Ovary (tissue), 10 donors: ENCODE measurements around the gene NTRK3. TPM values are rescaled to one million over a fixed set of nuclear protein-coding genes. Genes with fewer than 3 reads are reported as not detected.

Experiments used
- DNase-seq, 5 donors: peaks; one replicate each; pipeline ENCODE4 v3.0.0-alpha.2; 2019 to 2020
- H3K27ac ChIP-seq, 2 donors: fragments of 200-600 bp; one replicate each; pipeline versions ENCODE4 v1.5.1 to v1.8.0; 2019 to 2022
- H3K27me3 ChIP-seq: fragments of 200-600 bp; one replicate; pipeline ENCODE4 v1.8.0; 2022
- H3K36me3 ChIP-seq: fragments of 200-600 bp; sonication (generic); one replicate; pipeline ENCODE4 v1.5.1; 2019
- H3K4me1 ChIP-seq: one replicate; pipeline ENCODE4 v1.8.1; 2013; ENCODE audit warnings: mild to moderate bottlenecking, moderate library complexity; ENCODE audit not compliant: insufficient read depth
- H3K4me3 ChIP-seq: fragments of 200-600 bp; sonication (generic); one replicate; pipeline ENCODE4 v1.5.1; 2017
- H3K9me3 ChIP-seq, 2 donors: fragments of 200-600 bp in 1 of 2; sonication (generic) in 1 of 2; one replicate each; pipeline versions ENCODE4 v1.5.1 to v1.8.1; 2013 to 2019; ENCODE audit warnings: mild to moderate bottlenecking in 1 of 2, moderate library complexity in 1 of 2
- EP300 ChIP-seq: sonication (generic); formaldehyde crosslinking; IDR thresholded peaks from one replicate; pipeline ENCODE4 v1.6.1; 2017; ENCODE audit warnings: antibody characterized with exemption
- POLR2A ChIP-seq: fragments of 450-650 bp; IDR thresholded peaks from one replicate; pipeline ENCODE4 v1.6.1; 2017; ENCODE audit warnings: antibody characterized with exemption, mild to moderate bottlenecking, moderate library complexity
- WGBS, 3 donors: extraction: QIAGEN DNeasy Blood & Tissue Kit in 1 of 3; methylation state at CpG; one replicate each; pipeline versions ENCODE4 v1.1.5 to v1.1.7; 2013 to 2017; 5-methylcytosine and 5-hydroxymethylcytosine counted together
- intact Hi-C, 4 donors: fragments of 100-400 bp; cut with DNase I; formaldehyde crosslinking; loops; one replicate each; pipeline versions ENCODE4 v1.11.0 to v1.15.1; 2022 to 2023
- long read RNA-seq, 3 donors: library from polyadenylated mRNA in 2 of 3; unstranded in 2 of 3; transcript quantifications; one replicate each; pipeline ENCODE4 v2.0.0 and lab custom pipeline, GENCODE V29; 2021 to 2026
- polyA plus RNA-seq, 2 donors: library from polyadenylated mRNA; stranded (reverse); fragments of 200-250 nt in 1 of 2; fragments of 350-450 nt in 1 of 2; fragmentation: Illumina TruSeq in 1 of 2; extraction: RNeasy Lipid Tissue Mini Kit (QIAGEN cat#74804) in 1 of 2; gene quantifications; one replicate each; pipeline ENCODE4 v1.2.3, GENCODE V29; 2013 to 2014
- total RNA-seq, 7 donors: library from RNA; depleted of rRNA in 2 of 7; stranded (reverse); fragments of >200 nt in 2 of 7; fragmentation: NEBNext Ultra II Directional in 3 of 7; extraction: Animal tissue kit (Norgen Biotek cat#: 25700) in 3 of 7; gene quantifications; one replicate each; pipeline versions ENCODE4 v1.1.0 to v1.2.4, GENCODE V29; 2016 to 2023
- TF ChIP-seq, protein P1 (sequence below), 3 donors: fragments of 450-650 bp in 2 of 3; fragments of 200-600 bp in 1 of 3; IDR thresholded peaks; one replicate each; pipeline versions ENCODE4 v1.5.1 to v1.8.0; 2016 to 2022; ENCODE audit warnings: antibody characterized with exemption in 3 of 3, mild to moderate bottlenecking in 1 of 3
- donor health status: DM: no; HTN: no; CAD: no; lungs with moderate emphysema.
- donor health status: DM: no; HTN: no; CAD: no.
- donor health status: Bipolar disorder and iron deficiency.
- donor health status: DM: yes; HTN: yes; CAD: no.
- donor health status: DM: no; HTN: no; CAD: no.
- donor health status: DM: yes; HTN: yes; CAD: no.

NTRK3 gene
- total RNA-seq, result 1 to 10 TPM in 5 of 7 donors, under 1 TPM in 2; 0.77 to 4.7 (median 2.7) TPM
- 10 to 100 TPM in 1 of 2 donors, 1 to 10 TPM in 1; 2.6 to 14.6 TPM for polyA plus RNA-seq
- long read RNA-seq, donor 1, partial matches to known transcripts, result 2 of 6 reads
- long read RNA-seq, donor 1, other reads (novel, unspliced or antisense), result 3 of 6 reads
- long read RNA-seq, donor 2, result 0 reads
- long read RNA-seq, donor 3, partial matches to known transcripts, result 0 of 2 reads
- long read RNA-seq, donor 3, other reads (novel, unspliced or antisense), result 2 of 2 reads

- H3K4me1 ChIP-seq, result peaks cover 2% of the 10 kb centered on the region
- H3K27me3 ChIP-seq, result no peaks in the 10 kb centered on the region
- no peak for DNase-seq
- H3K27ac ChIP-seq, result no peak within 1 kb of the TSS
- intact Hi-C loops, result no loop called here
- WGBS, 3 donors, result 0 to 1% (median 0%) methylated on average over 73 to 93 of the region's 95 CpGs
- no peak for TF ChIP-seq POLR2A
- TF ChIP-seq, protein P1, sequence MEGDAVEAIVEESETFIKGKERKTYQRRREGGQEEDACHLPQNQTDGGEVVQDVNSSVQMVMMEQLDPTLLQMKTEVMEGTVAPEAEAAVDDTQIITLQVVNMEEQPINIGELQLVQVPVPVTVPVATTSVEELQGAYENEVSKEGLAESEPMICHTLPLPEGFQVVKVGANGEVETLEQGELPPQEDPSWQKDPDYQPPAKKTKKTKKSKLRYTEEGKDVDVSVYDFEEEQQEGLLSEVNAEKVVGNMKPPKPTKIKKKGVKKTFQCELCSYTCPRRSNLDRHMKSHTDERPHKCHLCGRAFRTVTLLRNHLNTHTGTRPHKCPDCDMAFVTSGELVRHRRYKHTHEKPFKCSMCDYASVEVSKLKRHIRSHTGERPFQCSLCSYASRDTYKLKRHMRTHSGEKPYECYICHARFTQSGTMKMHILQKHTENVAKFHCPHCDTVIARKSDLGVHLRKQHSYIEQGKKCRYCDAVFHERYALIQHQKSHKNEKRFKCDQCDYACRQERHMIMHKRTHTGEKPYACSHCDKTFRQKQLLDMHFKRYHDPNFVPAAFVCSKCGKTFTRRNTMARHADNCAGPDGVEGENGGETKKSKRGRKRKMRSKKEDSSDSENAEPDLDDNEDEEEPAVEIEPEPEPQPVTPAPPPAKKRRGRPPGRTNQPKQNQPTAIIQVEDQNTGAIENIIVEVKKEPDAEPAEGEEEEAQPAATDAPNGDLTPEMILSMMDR (IDR thresholded peaks at IDR 0.05), result no peak
- no peak for TF ChIP-seq EP300
- H3K36me3 ChIP-seq, result no peaks in the 10 kb centered on the region
- peak within 1 kb of the TSS; percentile 18 for H3K4me3 ChIP-seq
- no peaks in the 10 kb centered on the region for H3K9me3 ChIP-seq
These were observed at the start of gene NTRK3 for GRCh38 chr15:88256279-88257230. NTRK3 (minus strand) TSS chr15:88256739; CDS start chr15:88256153, 586 bp downstream.

GRCh38 chr15:88303395-88303794, 46.9 kb upstream of the NTRK3 start:
- Histone ChIP-seq H3K4me3 (no peak overlapping the region), H3K36me3 (no peaks in the 10 kb centered on the region), H3K9me3 (no peaks in the 10 kb centered on the region), H3K27me3 (no peaks in the 10 kb centered on the region), H3K4me1 (no peaks in the 10 kb centered on the region), H3K27ac (no peak overlapping the region)
- intact Hi-C loops, result no loop called here
- TF ChIP-seq, protein P1 (IDR thresholded peaks at IDR 0.05), result no peak
- TF ChIP-seq POLR2A (no peak), EP300 (no peak)
- no peak for DNase-seq

- TF ChIP-seq POLR2A (no peak), EP300 (no peak)
- TF ChIP-seq, protein P1 (IDR thresholded peaks at IDR 0.05), result no peak
These were observed 45.8 kb upstream of the NTRK3 start for GRCh38 chr15:88302373-88302772.

DNA sequence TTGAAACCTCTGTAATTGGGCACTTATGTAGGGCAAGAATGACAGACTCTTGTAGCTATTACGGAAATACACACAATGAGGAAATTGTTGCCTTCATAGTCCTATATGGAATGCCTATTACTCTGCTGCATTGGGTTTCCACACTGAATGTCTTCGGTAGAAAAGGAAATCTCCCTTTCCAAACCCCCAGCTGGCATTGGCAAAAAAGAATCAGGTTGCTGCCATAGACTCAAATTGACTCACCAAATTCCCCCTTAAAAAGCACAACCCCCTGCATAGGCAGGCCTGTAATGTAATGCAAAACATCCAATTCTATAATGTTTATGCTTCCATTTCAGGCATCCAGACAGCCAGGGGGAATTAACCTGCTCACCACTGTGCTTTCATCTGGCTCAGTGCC, 44.8 kb upstream of the NTRK3 start:
- Histone ChIP-seq H3K27me3 (no peaks in the 10 kb centered on the region), H3K9me3 (no peaks in the 10 kb centered on the region), H3K36me3 (no peaks in the 10 kb centered on the region), H3K4me3 (no peak overlapping the region), H3K27ac (no peak overlapping the region), H3K4me1 (no peaks in the 10 kb centered on the region)
- no peak for TF ChIP-seq EP300
- TF ChIP-seq, protein P1 (IDR thresholded peaks at IDR 0.05), result no peak
- no peak for TF ChIP-seq POLR2A
- no peak for DNase-seq
- 35 to 64% (median 43%) methylated on average over 2 of the region's 2 CpGs for WGBS, 3 donors
- intact Hi-C loops, result no loop called here

More at GRCh38 chr15:88302373-88302772, 45.8 kb upstream of the NTRK3 start:
- H3K27me3 ChIP-seq, result no peaks in the 10 kb centered on the region
- no peaks in the 10 kb centered on the region for H3K9me3 ChIP-seq
- intact Hi-C loops, result no loop called here
- 59 to 77% (median 67%) methylated on average over 3 of the region's 3 CpGs for WGBS, 3 donors
- no peak for DNase-seq
- H3K4me1 ChIP-seq, result no peaks in the 10 kb centered on the region
- no peak overlapping the region for H3K4me3 ChIP-seq
- no peak overlapping the region for H3K27ac ChIP-seq
- H3K36me3 ChIP-seq, result no peaks in the 10 kb centered on the region
